Activated CD4-positive, alpha-beta memory T cell treated with anti-CD3 and anti-CD28 coated beads, Interleukin-2, amount 10 ng/mL, durations not matched to agents 7 days and 5 days (primary cell): ENCODE results near the gene GNRH2. TPM values are rescaled to one million over a fixed set of nuclear protein-coding genes. Genes with fewer than 3 reads are reported as not detected.
"Not testable (repeated sequence)": the region's sequence is repeated elsewhere in the genome, so short reads cannot be mapped to it uniquely, and the experiment has no call there.

Source experiments
- CTCF ChIA-PET: fragments of 350-600 bp; sonication (Branson Sonifier 250); formaldehyde crosslinking; loops from one replicate; lab custom pipeline; 2021; ENCODE audit warnings: antibody characterized with exemption, inconsistent platforms; lab: Charles Lee
- POLR2A ChIA-PET: fragments of 350-600 bp; sonication (Branson Sonifier 250); formaldehyde crosslinking; loops from one replicate; lab custom pipeline; 2021; ENCODE audit warnings: antibody characterized with exemption; lab: Charles Lee
- DNase-seq: peaks from one replicate; pipeline ENCODE4 v3.0.0-alpha.2; 2020
- H3K27ac Mint-ChIP-seq: one replicate; pipeline ENCODE4 v1.8.0; 2021; ENCODE audit warnings: mild to moderate bottlenecking, mixed read lengths
- H3K27me3 Mint-ChIP-seq: one replicate; pipeline ENCODE4 v1.8.0; 2021; ENCODE audit warnings: mixed read lengths
- H3K36me3 Mint-ChIP-seq: one replicate; pipeline ENCODE4 v1.8.0; 2021; ENCODE audit warnings: low read depth, mixed read lengths
- H3K4me1 Mint-ChIP-seq: one replicate; pipeline ENCODE4 v1.8.0; 2021; ENCODE audit warnings: mixed read lengths
- H3K4me3 Mint-ChIP-seq: one replicate; pipeline ENCODE4 v1.8.0; 2021; ENCODE audit warnings: mild to moderate bottlenecking, mixed read lengths
- H3K9me3 Mint-ChIP-seq: one replicate; pipeline ENCODE4 v1.8.0; 2021; ENCODE audit warnings: mixed read lengths
- total RNA-seq, 2 experiments: library from RNA; stranded (reverse); gene quantifications; one replicate each; pipeline ENCODE4 v1.2.3, GENCODE V29; 2021

GNRH2 gene
- total RNA-seq, 2 experiments from 2014 or later = 2.3 to 3.0 TPM

DNA sequence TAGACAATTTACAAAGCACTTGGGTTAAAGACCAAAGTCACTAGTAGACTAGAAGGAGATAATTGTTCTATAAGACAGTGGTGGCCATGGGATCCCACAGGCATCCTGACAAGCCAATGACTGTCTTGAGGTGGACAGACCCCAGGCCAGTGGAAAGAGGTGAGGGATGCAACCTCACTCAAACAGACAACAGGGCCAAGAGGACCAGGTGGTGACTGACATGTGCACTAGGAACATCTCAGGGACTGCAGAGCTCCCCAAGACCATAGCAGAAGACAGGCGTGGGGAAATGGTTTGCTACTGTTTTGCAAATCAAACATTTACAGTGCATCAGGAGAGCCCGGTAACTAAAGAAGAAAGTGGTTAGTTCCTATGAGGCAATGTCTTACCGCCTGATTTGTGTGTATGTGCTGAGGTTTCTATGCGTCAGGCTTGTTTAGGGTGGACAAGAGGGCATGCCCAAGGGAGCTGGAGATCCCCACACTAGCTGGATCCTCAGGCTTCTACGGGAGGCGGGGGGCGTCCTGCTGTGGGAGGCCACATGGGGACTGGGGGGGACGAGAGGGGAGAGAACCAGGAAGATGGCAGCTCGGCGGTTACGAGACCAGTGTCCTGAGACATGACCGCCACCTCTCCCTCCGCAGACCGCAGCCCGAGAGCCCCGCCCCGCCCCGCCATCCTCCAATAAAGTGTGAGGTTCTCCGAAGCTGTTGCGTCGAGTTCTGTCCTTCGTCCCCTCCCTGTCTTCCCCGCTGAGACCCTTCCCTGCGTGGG lies 1.8 kb downstream of the GNRH2 start:
- Mint-ChIP-seq H3K36me3 (peaks cover 41% of the 10 kb centered on the region), H3K4me3 (peak overlapping the region; percentile 74), H3K27ac (peak overlapping the region; percentile 70), H3K9me3 (no peaks in the 10 kb centered on the region), H3K4me1 (peaks cover 35% of the 10 kb centered on the region), H3K27me3 (no peaks in the 10 kb centered on the region)
- ChIA-PET POLR2A (interaction anchor here (0.8 to 2.4 kb wide), 4 partner anchors 9 to 172 kb away, joined by 3 to 9 read pairs (median 4); partner anchors contain the start of genes ITPA and PTPRA), CTCF (interaction anchor here (0.9 to 1.5 kb wide), 3 partner anchors 8 to 172 kb away, joined by 3 to 5 read pairs (median 4); partner anchors contain the start of gene PTPRA)
- DNase-seq = no peak

DNA sequence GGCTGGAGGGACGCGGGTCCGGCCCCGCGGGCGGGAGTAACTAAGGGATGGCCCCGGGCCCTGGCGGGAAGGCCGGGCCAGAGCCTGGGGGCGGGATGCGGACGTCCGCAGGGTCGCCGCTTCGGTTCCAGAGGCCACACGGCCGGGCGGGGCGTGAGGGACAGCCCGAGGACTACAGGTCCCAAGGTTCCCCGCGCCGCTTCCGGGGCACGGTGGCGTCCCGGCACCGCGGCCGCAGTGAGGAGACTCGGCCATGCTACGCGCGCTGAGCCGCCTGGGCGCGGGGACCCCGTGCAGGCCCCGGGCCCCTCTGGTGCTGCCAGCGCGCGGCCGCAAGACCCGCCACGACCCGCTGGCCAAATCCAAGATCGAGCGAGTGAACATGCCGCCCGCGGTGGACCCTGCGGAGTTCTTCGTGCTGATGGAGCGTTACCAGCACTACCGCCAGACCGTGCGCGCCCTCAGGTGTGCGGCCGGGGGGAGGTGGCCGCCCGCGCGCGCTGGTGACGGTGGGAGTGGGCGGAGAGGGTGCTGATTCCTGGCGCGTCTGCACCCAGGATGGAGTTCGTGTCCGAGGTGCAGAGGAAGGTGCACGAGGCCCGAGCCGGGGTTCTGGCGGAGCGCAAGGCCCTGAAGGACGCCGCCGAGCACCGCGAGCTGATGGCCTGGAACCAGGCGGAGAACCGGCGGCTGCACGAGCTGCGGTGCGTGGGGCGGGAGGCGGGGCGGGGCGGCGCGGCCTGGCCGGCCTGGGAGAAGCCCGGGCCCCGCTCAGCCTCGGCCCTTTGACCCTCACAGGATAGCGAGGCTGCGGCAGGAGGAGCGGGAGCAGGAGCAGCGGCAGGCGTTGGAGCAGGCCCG lies 2.6 kb downstream of the GNRH2 start, which contains the start of gene MRPS26:
MRPS26 (plus strand) TSS at position 237 of the 861 bp plus-strand sequence; CDS start at position 254, 17 bp downstream.
- Mint-ChIP-seq H3K4me3 (peak within 1 kb of the TSS; percentile 74), H3K9me3 (no peaks in the 10 kb centered on the region), H3K36me3 (peaks cover 38% of the 10 kb centered on the region), H3K27ac (peak within 1 kb of the TSS; percentile 70), H3K4me1 (peaks cover 28% of the 10 kb centered on the region), H3K27me3 (no peaks in the 10 kb centered on the region)
- POLR2A ChIA-PET = interaction anchor here (0.8 to 2.4 kb wide), 4 partner anchors 9 to 173 kb away, joined by 3 to 9 read pairs (median 4); partner anchors contain the start of genes ITPA and PTPRA
- DNase-seq = peak; percentile 88
- CTCF ChIA-PET = interaction anchor here (1.2 to 1.5 kb wide), 2 partner anchors 132 to 173 kb away, joined by 3 to 5 read pairs; partner anchors contain the start of gene PTPRA

- Mint-ChIP-seq H3K4me3 (peak overlapping the region; percentile 74), H3K27me3 (no peaks in the 10 kb centered on the region), H3K4me1 (peaks cover 26% of the 10 kb centered on the region), H3K9me3 (no peaks in the 10 kb centered on the region), H3K27ac (peak overlapping the region; percentile 13), H3K36me3 (peaks cover 33% of the 10 kb centered on the region)
- DNase-seq = no peak
- ChIA-PET CTCF (no interaction called here), POLR2A (interaction anchor here (1.2 to 2.4 kb wide), 2 partner anchors 56 to 162 kb away, joined by 4 to 9 read pairs; partner anchors contain the start of gene ITPA)
These were observed 3.4 kb downstream of the GNRH2 start for GRCh38 chr20:3046677-3047462.

- no peak for DNase-seq
- H3K27me3 Mint-ChIP-seq = no peaks in the 10 kb centered on the region
- peak overlapping the region; percentile 74 for H3K4me3 Mint-ChIP-seq
- CTCF ChIA-PET = no interaction called here
- POLR2A ChIA-PET = interaction anchor here (1.1 to 1.2 kb wide), 2 partner anchors 55 to 155 kb away, joined by 3 to 4 read pairs; no protein-coding TSS in a partner anchor
- H3K9me3 Mint-ChIP-seq = no peaks in the 10 kb centered on the region
- H3K27ac Mint-ChIP-seq = no peak overlapping the region
- peaks cover 32% of the 10 kb centered on the region for H3K36me3 Mint-ChIP-seq
- H3K4me1 Mint-ChIP-seq = peaks cover 25% of the 10 kb centered on the region
These were observed 4.3 kb downstream of the GNRH2 start for GRCh38 chr20:3047486-3048419.

GRCh38 chr20:3051385-3052019 lies 8.1 kb downstream of the GNRH2 start:
- POLR2A ChIA-PET = interaction anchor here (1.0 kb wide), 1 partner anchor 26 kb away, joined by 3 read pairs; no protein-coding TSS in a partner anchor
- Mint-ChIP-seq H3K9me3 (no peaks in the 10 kb centered on the region), H3K36me3 (peaks cover 32% of the 10 kb centered on the region), H3K27me3 (no peaks in the 10 kb centered on the region), H3K4me1 (peaks cover 20% of the 10 kb centered on the region), H3K4me3 (no peak overlapping the region), H3K27ac (no peak overlapping the region)
- no peak for DNase-seq
- CTCF ChIA-PET = interaction anchor here (1.7 to 3.2 kb wide), 3 partner anchors 65 to 265 kb away, joined by 5 to 25 read pairs (median 16); no protein-coding TSS in a partner anchor

- no peak for DNase-seq
- Mint-ChIP-seq H3K9me3 (no peaks in the 10 kb centered on the region), H3K4me1 (peaks cover 1% of the 10 kb centered on the region), H3K27ac (no peak overlapping the region), H3K4me3 (no peak overlapping the region), H3K36me3 (no peaks in the 10 kb centered on the region), H3K27me3 (no peaks in the 10 kb centered on the region)
- POLR2A ChIA-PET = no interaction called here
- CTCF ChIA-PET = no interaction called here
These were observed 16.1 kb downstream of the GNRH2 start for GRCh38 chr20:3059489-3059888.

GRCh38 chr20:3064119-3064518 lies 20.7 kb downstream of the GNRH2 start:
- H3K27me3 Mint-ChIP-seq, POLR2A ChIA-PET, H3K27ac Mint-ChIP-seq, H3K9me3 Mint-ChIP-seq, H3K36me3 Mint-ChIP-seq, DNase-seq, H3K4me1 Mint-ChIP-seq, H3K4me3 Mint-ChIP-seq: not testable (repeated sequence)
- CTCF ChIA-PET = interaction anchor here (1.6 kb wide), 1 partner anchor 10 kb away, joined by 5 read pairs; no protein-coding TSS in a partner anchor

DNA sequence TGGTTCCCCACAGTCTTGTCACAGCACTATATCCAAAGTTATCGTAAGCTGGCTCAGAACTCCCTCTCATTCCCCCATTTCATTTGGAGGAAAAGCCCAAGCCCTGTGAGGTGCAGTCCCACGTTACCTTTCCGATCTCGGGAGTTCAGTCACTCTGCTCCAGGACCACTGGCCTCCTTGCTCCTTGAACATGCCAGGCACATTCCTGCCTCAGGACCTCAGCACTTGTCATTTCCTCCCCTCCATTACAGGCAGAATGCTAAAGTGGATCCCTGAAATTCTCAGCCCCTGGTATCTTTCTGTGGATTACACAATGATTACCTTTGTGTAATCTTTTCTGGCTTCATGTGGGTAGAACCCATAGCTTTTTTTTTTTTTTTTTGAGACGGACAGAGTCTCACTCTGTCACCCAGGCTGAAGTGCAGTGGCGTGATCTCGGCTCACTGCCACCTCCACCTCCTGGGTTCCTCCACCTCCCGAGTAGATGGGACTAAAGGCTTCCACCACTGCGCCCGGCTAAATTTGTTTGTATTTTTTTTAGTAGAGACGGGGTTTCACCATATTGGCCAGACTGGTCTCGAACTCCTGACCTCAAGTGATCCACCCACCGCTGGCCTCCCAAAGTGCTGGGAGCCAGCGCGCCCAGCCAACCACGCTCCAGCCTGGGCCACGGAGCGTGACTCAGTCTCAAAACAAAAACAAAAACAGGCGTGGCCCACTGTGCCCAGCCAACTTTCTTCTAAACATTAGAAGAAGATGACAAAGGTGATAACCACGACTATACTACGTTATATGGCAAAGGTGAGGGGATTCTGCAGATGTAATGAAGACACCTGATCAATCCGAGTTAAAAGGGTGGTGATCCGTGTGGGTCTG lies 24.0 kb downstream of the GNRH2 start:
- Mint-ChIP-seq H3K27ac (no peak overlapping the region), H3K4me3 (no peak overlapping the region), H3K4me1 (peaks cover 12% of the 10 kb centered on the region), H3K36me3 (no peaks in the 10 kb centered on the region), H3K27me3 (peaks cover 6% of the 10 kb centered on the region), H3K9me3 (no peaks in the 10 kb centered on the region)
- ChIA-PET CTCF (interaction anchor here (1.3 to 2.5 kb wide), 2 partner anchors 10 to 14 kb away, joined by 7 to 11 read pairs; no protein-coding TSS in a partner anchor), POLR2A (no interaction called here)
- no peak for DNase-seq

DNA sequence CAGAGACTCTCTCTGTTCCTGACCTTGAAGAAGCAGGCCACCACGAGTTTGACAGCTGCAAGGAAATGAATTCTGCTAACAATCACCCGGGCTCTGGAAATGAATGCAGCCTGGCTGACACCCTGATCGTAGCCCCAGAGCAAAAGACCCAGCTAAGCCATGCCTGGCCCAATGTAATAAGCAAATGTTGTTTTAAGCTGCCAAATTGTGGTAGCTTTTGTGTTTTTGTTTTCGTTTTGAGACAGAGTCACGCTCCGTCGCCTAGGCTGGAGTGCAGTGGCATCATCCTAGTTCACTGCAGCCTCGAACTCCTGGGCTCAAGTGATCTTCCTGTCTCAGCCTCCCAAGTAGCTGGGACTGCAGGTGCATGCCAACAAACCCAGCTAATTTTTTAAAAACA lies 24.7 kb downstream of the GNRH2 start:
- Mint-ChIP-seq H3K27me3 (peaks cover 10% of the 10 kb centered on the region), H3K36me3 (no peaks in the 10 kb centered on the region), H3K4me1 (peaks cover 16% of the 10 kb centered on the region), H3K4me3 (no peak overlapping the region), H3K9me3 (no peaks in the 10 kb centered on the region), H3K27ac (no peak overlapping the region)
- DNase-seq = no peak
- CTCF ChIA-PET = interaction anchor here (1.3 to 2.5 kb wide), 2 partner anchors 10 to 15 kb away, joined by 7 to 11 read pairs; no protein-coding TSS in a partner anchor
- POLR2A ChIA-PET = no interaction called here
